HG02571 (cell line): ENCODE measurements around the gene XPNPEP2.

Experiments
- ATAC-seq: cut with Tn5 transposase; IDR thresholded peaks from one replicate; pipeline ENCODE4 v1.9.1; 2021; ENCODE audit warnings: mild to moderate bottlenecking, moderate library complexity; ENCODE audit not compliant: unreplicated experiment

Gene XPNPEP2

GRCh38 chrX:129749069-129749468 is 10.3 kb downstream of the XPNPEP2 start:
- ATAC-seq, result no peak

GRCh38 chrX:129750971-129751370 is 12.2 kb downstream of the XPNPEP2 start:
- no peak for ATAC-seq

GRCh38 chrX:129754056-129755024 is 15.6 kb downstream of the XPNPEP2 start:
- ATAC-seq, result no peak

GRCh38 chrX:129755779-129756650 is 17.2 kb downstream of the XPNPEP2 start:
- ATAC-seq, result no peak

GRCh38 chrX:129759576-129760061 is 20.8 kb downstream of the XPNPEP2 start:
- no peak for ATAC-seq

GRCh38 chrX:129760155-129760554 is 21.4 kb downstream of the XPNPEP2 start:
- ATAC-seq, result no peak

GRCh38 chrX:129760981-129761380 is 22.2 kb downstream of the XPNPEP2 start:
- ATAC-seq, result no peak

GRCh38 chrX:129761596-129761995 is 22.8 kb downstream of the XPNPEP2 start:
- ATAC-seq, result no peak

GRCh38 chrX:129762448-129762847 is 23.7 kb downstream of the XPNPEP2 start:
- ATAC-seq, result no peak

GRCh38 chrX:129763666-129764065 is 24.9 kb downstream of the XPNPEP2 start:
- no peak for ATAC-seq

GRCh38 chrX:129768186-129768585 is 29.4 kb downstream of the XPNPEP2 start:
- ATAC-seq, result no peak

- ATAC-seq, result no peak
Observed at GRCh38 chrX:129768586-129769466, 30.0 kb downstream of the XPNPEP2 start.

- no peak for ATAC-seq
Observed at GRCh38 chrX:129769467-129770154, 30.8 kb downstream of the XPNPEP2 start.

- no peak for ATAC-seq
Observed at GRCh38 chrX:129771266-129771995, 32.7 kb downstream of the XPNPEP2 start.

- ATAC-seq, result peak; percentile 69
Observed at GRCh38 chrX:129772796-129773431, 34.1 kb downstream of the XPNPEP2 start.

- ATAC-seq, result no peak
Observed at GRCh38 chrX:129773649-129774458, 35.1 kb downstream of the XPNPEP2 start.

GRCh38 chrX:129777218-129778030 is 38.6 kb downstream of the XPNPEP2 start:
- no peak for ATAC-seq
